ENCODE results near the gene PFAS.
"Not testable (repeated sequence)": the region's sequence is repeated elsewhere in the genome, so short reads cannot be mapped to it uniquely, and the experiment has no call there.

DNA sequence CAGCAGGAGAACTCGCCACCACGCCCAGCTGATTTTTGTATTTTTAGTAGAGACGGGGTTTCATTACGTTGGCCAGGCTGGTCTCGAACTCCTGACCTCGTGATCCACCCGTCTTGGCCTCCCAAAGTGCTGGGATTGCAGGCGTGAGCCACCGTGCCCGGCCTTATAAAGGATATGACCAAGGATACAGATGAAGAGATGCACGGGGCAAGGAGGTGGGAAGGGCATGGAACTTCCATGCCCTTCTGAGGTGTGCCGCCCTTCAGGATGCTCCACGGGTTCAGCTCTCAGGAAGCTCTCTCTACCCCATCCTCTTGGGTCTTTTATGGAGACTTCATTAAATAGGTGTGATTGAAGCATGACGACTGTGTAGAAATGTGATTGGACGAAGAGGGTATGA is 35.1 kb upstream of the PFAS start:
- TF ChIP-seq, protein P1, sequence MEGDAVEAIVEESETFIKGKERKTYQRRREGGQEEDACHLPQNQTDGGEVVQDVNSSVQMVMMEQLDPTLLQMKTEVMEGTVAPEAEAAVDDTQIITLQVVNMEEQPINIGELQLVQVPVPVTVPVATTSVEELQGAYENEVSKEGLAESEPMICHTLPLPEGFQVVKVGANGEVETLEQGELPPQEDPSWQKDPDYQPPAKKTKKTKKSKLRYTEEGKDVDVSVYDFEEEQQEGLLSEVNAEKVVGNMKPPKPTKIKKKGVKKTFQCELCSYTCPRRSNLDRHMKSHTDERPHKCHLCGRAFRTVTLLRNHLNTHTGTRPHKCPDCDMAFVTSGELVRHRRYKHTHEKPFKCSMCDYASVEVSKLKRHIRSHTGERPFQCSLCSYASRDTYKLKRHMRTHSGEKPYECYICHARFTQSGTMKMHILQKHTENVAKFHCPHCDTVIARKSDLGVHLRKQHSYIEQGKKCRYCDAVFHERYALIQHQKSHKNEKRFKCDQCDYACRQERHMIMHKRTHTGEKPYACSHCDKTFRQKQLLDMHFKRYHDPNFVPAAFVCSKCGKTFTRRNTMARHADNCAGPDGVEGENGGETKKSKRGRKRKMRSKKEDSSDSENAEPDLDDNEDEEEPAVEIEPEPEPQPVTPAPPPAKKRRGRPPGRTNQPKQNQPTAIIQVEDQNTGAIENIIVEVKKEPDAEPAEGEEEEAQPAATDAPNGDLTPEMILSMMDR (IDR thresholded peaks at IDR 0.05), result not testable (repeated sequence)
- TF ChIP-seq POLR2AphosphoS5, POLR2A, EP300 (IDR thresholded peaks at IDR 0.05): not testable (repeated sequence)
